Measurements from ENCODE around the gene EMX1. TPM values are rescaled to one million over a fixed set of nuclear protein-coding genes. Genes with fewer than 3 reads are reported as not detected.

Gene EMX1
- total RNA-seq, 1 experiment from 2014 or later: not detected

GRCh38 chr2:72956936-72957335, 39.6 kb downstream of the EMX1 start:
- Histone ChIP-seq H3K4me3 (no peak overlapping the region), H3K36me3 (ENCODE audit: low read depth) (no peaks in the 10 kb centered on the region), H3K27me3 (ENCODE audit: insufficient read depth, low read depth) (no peaks in the 10 kb centered on the region), H3K9me2 (ENCODE audit: insufficient read depth) (no peaks in the 10 kb centered on the region), H3K9me3 (ENCODE audit: insufficient read depth, low read depth) (no peaks in the 10 kb centered on the region), H3K27ac (no peak overlapping the region), H4K20me1 (ENCODE audit: insufficient read depth) (no peaks in the 10 kb centered on the region), H3K79me2 (ENCODE audit: low read depth) (no peaks in the 10 kb centered on the region), H2AFZ (no peak overlapping the region), H3F3A (ENCODE audit: insufficient read depth, low read depth) (no peaks in the 10 kb centered on the region), H3K4me2 (no peak overlapping the region), H3K4me1 (replicated peaks; ENCODE audit: insufficient read depth) (no peaks in the 10 kb centered on the region)
- CTCF ChIA-PET: no interaction called here
- no peak for TF ChIP-seq EZH2 (IDR thresholded peaks at IDR 0.05; ENCODE audit: low read depth)
- no peak for TF ChIP-seq CTCF (conservative IDR thresholded peaks at IDR 0.05)
- BruUV-seq (replicated peaks): no TSS peak
- intact Hi-C loops (cut with micrococcal nuclease; ENCODE audit: unreplicated experiment): no loop called here
- no peak for DNase-seq
- POLR2A ChIA-PET (ENCODE audit: unreplicated experiment): no interaction called here

- DNase-seq: no peak
- CTCF ChIA-PET: no interaction called here
- BruUV-seq (replicated peaks): no TSS peak
- Histone ChIP-seq H3K27me3 (ENCODE audit: insufficient read depth, low read depth) (no peaks in the 10 kb centered on the region), H3K4me3 (no peak overlapping the region), H3K9me2 (ENCODE audit: insufficient read depth) (no peaks in the 10 kb centered on the region), H4K20me1 (ENCODE audit: insufficient read depth) (no peaks in the 10 kb centered on the region), H3K4me2 (no peak overlapping the region), H3K4me1 (replicated peaks; ENCODE audit: insufficient read depth) (no peaks in the 10 kb centered on the region), H3K9me3 (ENCODE audit: insufficient read depth, low read depth) (no peaks in the 10 kb centered on the region), H3K79me2 (ENCODE audit: low read depth) (no peaks in the 10 kb centered on the region), H3K27ac (no peak overlapping the region), H3F3A (ENCODE audit: insufficient read depth, low read depth) (no peaks in the 10 kb centered on the region), H2AFZ (no peak overlapping the region), H3K36me3 (ENCODE audit: low read depth) (no peaks in the 10 kb centered on the region)
- intact Hi-C loops (cut with micrococcal nuclease; ENCODE audit: unreplicated experiment): no loop called here
- no peak for TF ChIP-seq EZH2 (IDR thresholded peaks at IDR 0.05; ENCODE audit: low read depth)
- no peak for TF ChIP-seq CTCF (conservative IDR thresholded peaks at IDR 0.05)
- POLR2A ChIA-PET (ENCODE audit: unreplicated experiment): no interaction called here
Observed at GRCh38 chr2:72958542-72959385, 41.4 kb downstream of the EMX1 start.

GRCh38 chr2:72959554-72959953, 42.2 kb downstream of the EMX1 start:
- TF ChIP-seq EZH2 (IDR thresholded peaks at IDR 0.05; ENCODE audit: low read depth) (no peak), CTCF (conservative IDR thresholded peaks at IDR 0.05) (no peak)
- H3K4me2 ChIP-seq: no peak overlapping the region
- no peak overlapping the region for H2AFZ ChIP-seq
- intact Hi-C loops (cut with micrococcal nuclease; ENCODE audit: unreplicated experiment): no loop called here
- DNase-seq: no peak
- no peaks in the 10 kb centered on the region for H3K79me2 ChIP-seq (ENCODE audit: low read depth)
- no peaks in the 10 kb centered on the region for H4K20me1 ChIP-seq (ENCODE audit: insufficient read depth)
- no peaks in the 10 kb centered on the region for H3K9me3 ChIP-seq (ENCODE audit: insufficient read depth, low read depth)
- no TSS peak for BruUV-seq (replicated peaks)
- no peaks in the 10 kb centered on the region for H3K9me2 ChIP-seq (ENCODE audit: insufficient read depth)
- ChIA-PET CTCF (no interaction called here), POLR2A (ENCODE audit: unreplicated experiment) (no interaction called here)
- no peaks in the 10 kb centered on the region for H3K36me3 ChIP-seq (ENCODE audit: low read depth)
- H3F3A ChIP-seq (ENCODE audit: insufficient read depth, low read depth): no peaks in the 10 kb centered on the region
- no peak overlapping the region for H3K27ac ChIP-seq
- H3K4me1 ChIP-seq (replicated peaks; ENCODE audit: insufficient read depth): no peaks in the 10 kb centered on the region
- no peak overlapping the region for H3K4me3 ChIP-seq
- H3K27me3 ChIP-seq (ENCODE audit: insufficient read depth, low read depth): no peaks in the 10 kb centered on the region
